Type B pancreatic cell (in vitro differentiated cells): ENCODE data around the gene CABP4. TPM values are rescaled to one million over a fixed set of nuclear protein-coding genes. Genes with fewer than 3 reads are reported as not detected.

Source experiments
- DNase-seq: peaks from one replicate; pipeline ENCODE4 v3.0.0; 2021; ENCODE audit warnings: mixed read lengths; ENCODE audit not compliant: unreplicated experiment; ENCODE audit errors: extremely low spot score
- H3K27ac Mint-ChIP-seq: 2 replicates; pipeline ENCODE4 v1.8.0; 2021; ENCODE audit warnings: mild to moderate bottlenecking, mixed read lengths
- H3K27me3 Mint-ChIP-seq: 2 replicates; pipeline ENCODE4 v1.8.0; 2021; ENCODE audit warnings: mixed read lengths
- H3K36me3 Mint-ChIP-seq: 2 replicates; pipeline ENCODE4 v1.8.0; 2021; ENCODE audit warnings: mixed read lengths
- H3K4me1 Mint-ChIP-seq: one replicate; pipeline ENCODE4 v1.8.0; 2021; ENCODE audit warnings: mixed read lengths; ENCODE audit not compliant: unreplicated experiment
- H3K4me3 Mint-ChIP-seq: 2 replicates; pipeline ENCODE4 v1.8.0; 2021; ENCODE audit warnings: mild to moderate bottlenecking, mixed read lengths
- H3K9me3 Mint-ChIP-seq: 2 replicates; pipeline ENCODE4 v1.8.0; 2021; ENCODE audit warnings: mixed read lengths
- CTCF ChIP-seq: fragments of 200-600 bp; sonication (generic); conservative IDR thresholded peaks from 2 replicates; pipeline ENCODE4 v1.5.0; 2021; ENCODE audit warnings: antibody characterized with exemption, mild to moderate bottlenecking
- total RNA-seq: library from RNA; stranded (reverse); gene quantifications from 2 replicates; pipeline ENCODE4 v1.2.1, GENCODE V29; 2021; ENCODE audit warnings: low replicate concordance

The CABP4 gene
- total RNA-seq, 1 donor from 2014 or later, result not detected

GRCh38 chr11:67417425-67417824 lies 37.7 kb upstream of the CABP4 start:
- TF ChIP-seq CTCF, result no peak
- Mint-ChIP-seq H3K4me3 (no peak overlapping the region), H3K9me3 (no peaks in the 10 kb centered on the region), H3K36me3 (no peaks in the 10 kb centered on the region), H3K4me1 (peaks cover 17% of the 10 kb centered on the region), H3K27me3 (peaks cover 40% of the 10 kb centered on the region), H3K27ac (no peak overlapping the region)
- no peak for DNase-seq

- H3K4me3 Mint-ChIP-seq, result no peak overlapping the region
- H3K4me1 Mint-ChIP-seq, result peaks cover 13% of the 10 kb centered on the region
- H3K27ac Mint-ChIP-seq, result no peak overlapping the region
- H3K36me3 Mint-ChIP-seq, result no peaks in the 10 kb centered on the region
- peaks cover 28% of the 10 kb centered on the region for H3K27me3 Mint-ChIP-seq
- no peak for TF ChIP-seq CTCF
- no peak for DNase-seq
- H3K9me3 Mint-ChIP-seq, result no peaks in the 10 kb centered on the region
Observed at GRCh38 chr11:67418476-67419281, 36.5 kb upstream of the CABP4 start.

- TF ChIP-seq CTCF, result no peak
- DNase-seq, result no peak
- H3K4me1 Mint-ChIP-seq, result peaks cover 13% of the 10 kb centered on the region
- peaks cover 20% of the 10 kb centered on the region for H3K27me3 Mint-ChIP-seq
- peak overlapping the region; percentile 81 for H3K4me3 Mint-ChIP-seq
- H3K27ac Mint-ChIP-seq, result no peak overlapping the region
- H3K9me3 Mint-ChIP-seq, result no peaks in the 10 kb centered on the region
- H3K36me3 Mint-ChIP-seq, result no peaks in the 10 kb centered on the region
Observed at GRCh38 chr11:67419325-67420049, 35.7 kb upstream of the CABP4 start.

GRCh38 chr11:67420147-67420645 lies 35.0 kb upstream of the CABP4 start:
- H3K36me3 Mint-ChIP-seq, result no peaks in the 10 kb centered on the region
- no peak overlapping the region for H3K27ac Mint-ChIP-seq
- no peak for DNase-seq
- no peak for TF ChIP-seq CTCF
- H3K4me1 Mint-ChIP-seq, result peaks cover 13% of the 10 kb centered on the region
- peak overlapping the region; percentile 81 for H3K4me3 Mint-ChIP-seq
- peaks cover 15% of the 10 kb centered on the region for H3K27me3 Mint-ChIP-seq
- no peaks in the 10 kb centered on the region for H3K9me3 Mint-ChIP-seq

- Mint-ChIP-seq H3K27me3 (peaks cover 14% of the 10 kb centered on the region), H3K4me1 (peaks cover 13% of the 10 kb centered on the region), H3K27ac (peak overlapping the region; percentile 82)
Observed at GRCh38 chr11:67420646-67421429, 34.3 kb upstream of the CABP4 start.

More at GRCh38 chr11:67420646-67421429, 34.3 kb upstream of the CABP4 start:
- Mint-ChIP-seq H3K36me3 (no peaks in the 10 kb centered on the region), H3K9me3 (no peaks in the 10 kb centered on the region), H3K4me3 (peak overlapping the region; percentile 81)
- DNase-seq, result peak; percentile 99
- TF ChIP-seq CTCF, result peak; percentile 19
